ENCODE measurements around the gene SPRYD3.
"Not testable (repeated sequence)": the region's sequence is repeated elsewhere in the genome, so short reads cannot be mapped to it uniquely, and the experiment has no call there.

SPRYD3 gene

DNA sequence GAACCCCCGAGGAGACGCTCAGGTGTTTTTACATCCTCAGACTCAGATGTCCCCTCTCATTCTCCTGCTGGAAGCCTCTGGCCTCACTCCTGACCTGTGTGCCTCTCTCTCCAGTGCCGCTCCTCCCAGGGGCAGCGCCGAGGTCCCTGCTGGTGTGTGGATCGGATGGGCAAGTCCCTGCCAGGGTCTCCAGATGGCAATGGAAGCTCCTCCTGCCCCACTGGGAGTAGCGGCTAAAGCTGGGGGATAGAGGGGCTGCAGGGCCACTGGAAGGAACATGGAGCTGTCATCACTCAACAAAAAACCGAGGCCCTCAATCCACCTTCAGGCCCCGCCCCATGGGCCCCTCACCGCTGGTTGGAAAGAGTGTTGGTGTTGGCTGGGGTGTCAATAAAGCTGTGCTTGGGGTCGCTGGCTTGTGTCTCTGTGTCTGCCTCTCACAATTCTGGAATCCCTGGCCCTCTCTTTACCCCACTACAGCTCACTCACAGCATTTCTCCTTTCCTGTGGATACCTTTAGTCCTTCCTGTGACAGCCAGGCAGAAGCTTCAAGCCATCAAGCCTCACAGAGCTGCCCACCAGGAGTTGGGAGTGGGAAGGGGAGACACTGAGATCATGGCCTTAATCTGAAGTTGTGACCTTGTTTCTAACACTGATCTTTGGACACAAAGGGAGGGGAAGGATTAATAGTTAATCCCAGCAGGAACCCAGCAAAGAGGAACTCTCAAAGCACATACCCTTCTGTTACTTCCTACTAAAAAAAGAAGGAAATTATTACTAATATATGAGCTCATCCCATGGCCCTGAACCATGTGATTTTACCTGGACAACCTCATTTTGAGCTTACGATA is 23.0 kb upstream of the SPRYD3 start:
- DNase-seq (ENCODE audit: low spot score): peak; percentile 12

DNA sequence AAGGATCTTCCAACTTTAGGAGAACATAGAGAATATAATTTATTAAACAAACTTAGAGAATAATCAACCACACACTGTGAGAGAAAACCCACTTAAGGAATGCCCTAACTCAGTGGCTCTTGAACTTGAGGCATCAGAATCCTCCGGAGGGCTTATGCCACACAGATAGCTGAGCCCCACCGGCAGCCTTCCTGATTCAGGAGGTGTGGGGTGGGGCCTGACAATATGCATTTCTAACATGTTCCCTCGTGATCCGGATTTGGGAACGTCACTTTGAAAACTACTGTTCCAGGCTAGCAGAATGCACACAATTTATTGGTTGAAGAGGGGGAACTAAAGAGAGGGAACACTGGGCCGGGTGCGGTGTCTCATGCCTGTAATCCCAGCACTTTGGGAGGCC is 22.1 kb upstream of the SPRYD3 start:
- no peak for DNase-seq (ENCODE audit: low spot score)

DNA sequence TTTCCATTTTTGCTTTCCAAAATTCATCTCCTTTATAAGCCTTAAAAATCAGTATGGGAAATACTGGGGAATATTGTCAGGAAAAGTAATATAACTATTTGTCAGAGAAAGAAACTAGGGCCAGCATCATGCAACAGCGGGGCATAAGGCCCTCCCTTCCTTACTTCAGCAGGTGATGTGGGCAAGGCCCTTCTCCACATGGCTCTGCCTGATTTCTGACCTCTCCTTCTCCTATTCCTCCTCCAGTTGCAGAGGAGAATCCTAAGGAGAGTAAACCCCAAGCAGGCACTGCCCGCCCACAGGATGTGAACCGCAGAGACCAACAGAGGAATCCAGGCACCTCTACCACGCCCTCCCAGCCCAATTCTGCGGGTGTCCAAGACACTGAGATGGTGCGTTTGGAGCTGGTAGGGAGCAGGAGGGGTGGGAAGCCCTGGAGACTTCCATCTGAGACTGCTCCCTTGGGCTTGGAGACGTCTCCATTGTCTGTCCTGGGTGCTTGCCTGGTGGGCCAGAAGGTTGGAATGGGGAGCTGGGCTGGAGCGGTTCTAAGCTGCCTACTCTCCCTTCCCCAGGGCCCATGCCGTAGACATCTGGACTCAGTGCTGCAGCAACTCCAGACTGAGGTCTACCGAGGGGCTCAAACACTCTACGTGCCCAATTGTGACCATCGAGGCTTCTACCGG is 21.4 kb upstream of the SPRYD3 start:
- no peak for DNase-seq (ENCODE audit: low spot score)

DNA sequence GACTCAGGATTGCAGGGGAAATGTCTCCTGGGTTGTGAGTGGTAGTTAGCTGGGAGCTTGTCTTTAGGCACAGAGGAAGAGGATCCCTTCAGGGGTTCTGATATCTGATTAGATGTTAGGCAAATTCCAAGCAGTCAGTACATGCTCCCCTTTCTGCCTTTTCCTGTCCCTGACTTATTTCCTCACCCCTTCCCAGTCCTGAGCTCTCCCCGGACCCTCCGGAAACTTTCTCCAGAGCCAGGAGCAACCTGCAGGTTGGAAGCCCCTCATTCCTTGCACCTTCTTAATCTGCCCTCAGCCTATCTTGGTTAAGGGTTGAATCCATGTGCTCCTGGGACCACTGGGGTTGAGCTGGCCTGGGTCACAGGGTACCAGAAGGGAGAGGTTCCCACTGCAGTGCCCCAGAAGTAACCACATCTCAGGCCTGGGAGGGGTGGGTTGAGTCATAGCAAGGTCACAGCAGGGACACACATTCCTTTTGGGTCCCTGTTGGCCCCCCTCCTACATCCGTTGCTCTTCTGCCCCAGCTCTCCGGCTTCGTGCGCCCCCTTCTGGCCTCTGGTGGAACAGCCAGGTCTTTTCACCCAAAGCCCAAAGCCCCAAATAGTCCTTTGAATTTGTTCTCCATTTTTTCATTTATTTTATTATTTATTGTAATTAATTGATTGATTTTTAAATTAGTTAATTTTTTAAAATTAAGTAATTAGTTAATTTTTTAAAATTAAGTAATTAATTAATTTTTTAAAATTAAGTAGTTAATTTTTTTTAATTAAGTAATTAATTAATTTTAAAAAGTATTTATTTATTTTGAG is 20.1 kb upstream of the SPRYD3 start:
- DNase-seq (ENCODE audit: low spot score): peak; percentile 83

DNA sequence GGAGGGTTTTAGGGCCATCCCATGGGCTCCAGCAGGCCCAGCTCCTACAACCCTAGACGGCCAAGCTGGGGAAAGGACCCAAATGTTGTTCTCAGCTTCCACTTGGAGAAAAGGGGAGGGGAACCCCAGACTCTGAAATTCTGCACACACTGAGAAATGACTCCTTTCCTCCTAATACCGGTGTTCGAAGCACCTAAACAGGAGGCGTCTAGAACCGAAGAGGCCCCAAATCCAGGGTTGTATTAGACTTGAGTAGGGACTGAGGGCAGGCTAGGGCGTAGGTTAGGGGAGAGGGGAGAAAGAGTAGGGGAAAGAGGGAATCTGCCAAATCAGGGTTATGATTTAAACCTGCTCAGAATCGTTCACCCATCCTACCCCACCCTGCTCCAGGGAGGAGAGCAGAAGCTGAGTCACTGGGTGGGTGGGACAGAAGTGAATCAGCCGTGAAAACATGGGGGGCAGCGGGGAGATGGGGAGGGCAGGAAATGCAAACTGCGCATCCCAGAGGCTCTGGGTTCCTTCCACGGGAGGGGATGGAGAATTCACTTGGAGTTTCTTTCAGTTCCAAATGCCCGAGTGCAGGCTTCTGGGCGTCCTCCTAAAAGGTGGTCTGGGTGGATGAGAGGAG is 19.3 kb upstream of the SPRYD3 start:
- DNase-seq (ENCODE audit: low spot score): peak; percentile 37

DNA sequence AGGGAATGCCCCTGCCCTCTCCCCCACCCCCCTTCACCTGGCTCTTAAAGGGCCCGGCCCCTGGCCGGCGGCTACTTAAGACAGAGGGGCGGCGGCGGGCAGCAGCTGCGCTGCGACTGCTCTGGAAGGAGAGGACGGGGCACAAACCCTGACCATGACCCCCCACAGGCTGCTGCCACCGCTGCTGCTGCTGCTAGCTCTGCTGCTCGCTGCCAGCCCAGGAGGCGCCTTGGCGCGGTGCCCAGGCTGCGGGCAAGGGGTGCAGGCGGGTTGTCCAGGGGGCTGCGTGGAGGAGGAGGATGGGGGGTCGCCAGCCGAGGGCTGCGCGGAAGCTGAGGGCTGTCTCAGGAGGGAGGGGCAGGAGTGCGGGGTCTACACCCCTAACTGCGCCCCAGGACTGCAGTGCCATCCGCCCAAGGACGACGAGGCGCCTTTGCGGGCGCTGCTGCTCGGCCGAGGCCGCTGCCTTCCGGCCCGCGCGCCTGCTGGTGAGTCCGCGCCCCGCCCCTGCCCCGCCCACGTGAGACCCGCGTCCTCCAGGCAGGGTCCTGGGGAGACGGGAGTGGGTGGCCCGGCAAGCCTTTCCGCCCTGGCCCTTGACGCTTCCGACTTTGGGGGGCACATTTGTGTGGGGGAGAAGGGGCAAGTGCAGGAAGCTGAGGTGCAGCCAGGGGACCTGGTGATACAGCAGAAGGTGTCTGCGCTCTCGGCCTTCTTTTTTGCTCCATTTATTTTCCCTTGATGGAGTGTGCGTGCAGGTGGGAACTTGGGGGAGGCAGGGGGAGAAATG is 18.6 kb upstream of the SPRYD3 start, which contains the start of gene IGFBP6:
Gene IGFBP6, plus strand, starts transcription at position 104 of the 790 bp plus-strand sequence. Its CDS starts 51 bp downstream, at position 155.
- DNase-seq (ENCODE audit: low spot score): peak; percentile 46

DNA sequence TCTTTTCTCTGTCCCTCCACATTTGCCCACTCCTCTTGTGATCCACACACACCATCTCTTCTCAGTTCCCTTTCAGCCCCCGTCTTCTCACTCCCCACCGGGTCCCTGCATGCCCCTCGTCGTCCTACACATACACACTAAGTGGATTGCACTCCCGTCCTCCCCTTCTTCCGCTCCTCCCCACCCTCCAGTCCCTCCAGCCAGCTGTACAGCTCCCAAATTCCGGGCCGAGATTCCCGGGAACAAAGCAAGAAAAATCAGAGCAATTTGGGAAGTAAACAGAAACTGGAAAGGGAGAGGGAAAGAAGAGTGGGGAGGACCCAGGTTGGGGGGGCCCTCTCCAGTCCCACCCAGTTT is 18.0 kb upstream of the SPRYD3 start:
- no peak for DNase-seq (ENCODE audit: low spot score)

DNA sequence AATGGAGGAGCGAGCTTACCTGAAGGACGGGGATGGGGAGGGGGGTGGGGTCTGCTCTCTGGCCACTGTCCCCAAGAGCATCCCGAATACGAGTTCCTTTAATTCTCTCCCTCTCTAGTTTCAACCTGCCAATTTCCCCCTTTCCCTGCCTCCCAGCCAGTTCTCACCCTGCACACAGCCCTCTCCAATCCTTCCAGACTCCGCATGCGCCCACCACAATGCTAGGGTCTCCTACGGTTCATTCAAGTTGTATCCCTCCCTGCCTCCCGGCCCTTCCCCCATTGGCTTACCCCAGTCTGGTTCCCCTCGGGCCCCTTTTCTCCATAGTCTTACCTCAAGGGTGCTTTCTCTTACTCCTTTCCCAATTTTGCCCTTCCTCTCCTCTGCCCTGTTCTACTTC is 17.6 kb upstream of the SPRYD3 start:
- no peak for DNase-seq (ENCODE audit: low spot score)

DNA sequence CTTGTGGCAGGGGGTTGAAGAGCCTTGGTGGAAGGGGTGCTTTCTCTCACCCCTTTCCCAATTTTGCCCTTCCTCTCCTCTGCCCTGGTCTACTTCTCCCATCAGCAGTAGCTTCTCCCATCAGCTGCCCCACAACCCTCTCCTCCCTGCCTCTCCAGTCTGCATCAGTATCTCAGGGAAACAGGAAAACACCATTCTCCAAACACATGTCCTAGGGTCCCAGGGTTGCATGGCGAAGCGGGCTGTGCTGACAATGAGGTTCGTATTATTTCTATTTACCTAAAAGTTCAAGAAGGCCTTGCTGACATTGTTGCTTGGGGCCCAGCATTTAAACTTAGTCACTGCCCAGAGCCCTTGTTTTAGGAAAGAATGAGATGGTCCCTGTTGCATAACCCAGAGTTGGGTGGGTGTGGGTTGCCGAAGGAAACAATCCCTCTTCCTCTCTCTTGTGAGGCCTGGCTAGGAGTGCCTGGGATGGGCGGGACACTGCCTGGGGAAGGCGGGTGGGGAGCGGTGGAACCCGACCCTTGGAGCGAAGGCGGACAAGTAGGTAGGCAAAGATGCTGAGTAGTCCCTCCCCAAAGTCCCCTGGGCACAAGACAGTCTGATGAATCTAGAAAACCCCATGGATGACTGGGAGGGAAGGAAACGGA is 17.0 kb upstream of the SPRYD3 start:
- no peak for DNase-seq (ENCODE audit: low spot score)

DNA sequence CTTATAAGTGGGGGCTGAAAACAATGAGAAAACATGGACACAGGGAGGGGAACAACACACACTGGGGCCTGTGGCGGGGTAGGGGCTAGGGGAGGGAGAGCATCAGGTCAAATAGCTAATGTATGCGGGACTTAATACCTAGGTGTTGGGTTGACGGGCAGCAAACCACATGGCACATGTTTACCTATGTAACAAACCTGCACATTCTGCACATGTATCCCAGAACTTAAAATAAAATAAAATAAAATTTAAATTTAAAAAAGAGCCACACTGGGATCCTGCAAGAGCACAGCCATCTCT is 16.4 kb upstream of the SPRYD3 start:
- not testable (repeated sequence) for DNase-seq (ENCODE audit: low spot score)

DNA sequence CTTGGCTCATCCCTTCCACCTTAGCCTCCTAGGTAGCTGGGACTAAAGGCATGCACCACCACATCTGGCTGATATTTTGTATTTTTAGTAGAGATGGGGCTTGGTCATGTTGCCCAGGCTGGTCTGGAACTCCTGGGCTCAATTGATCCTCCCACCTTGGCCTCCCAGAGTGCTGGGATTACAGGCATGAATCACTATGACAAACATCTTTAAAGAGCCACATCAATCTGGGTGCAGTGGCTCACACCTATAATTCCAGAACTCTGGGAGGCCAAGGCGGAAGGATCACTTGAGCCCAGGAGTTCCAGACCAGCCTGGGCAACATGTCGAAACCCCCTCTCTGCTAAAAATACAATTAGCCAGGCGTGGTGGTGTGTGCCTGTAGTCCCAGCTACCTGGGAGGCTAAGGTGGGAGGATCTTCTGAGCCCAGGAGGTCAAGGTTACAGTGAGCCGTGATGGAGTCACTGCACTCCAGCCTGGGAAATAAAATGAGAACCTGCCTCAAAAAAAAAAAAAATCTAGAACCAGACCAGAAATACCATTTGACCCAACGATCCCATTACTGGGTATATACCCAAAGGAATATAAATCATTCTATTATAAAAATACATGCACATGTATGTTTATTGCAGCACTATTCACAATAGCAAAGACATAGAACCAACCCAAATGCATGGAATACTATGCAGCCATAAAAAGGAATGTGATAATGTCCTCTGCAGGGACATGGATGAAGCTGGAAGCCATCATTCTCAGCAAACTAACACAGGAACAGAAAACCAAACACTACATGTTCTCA is 15.8 kb upstream of the SPRYD3 start:
- DNase-seq (ENCODE audit: low spot score): not testable (repeated sequence)

DNA sequence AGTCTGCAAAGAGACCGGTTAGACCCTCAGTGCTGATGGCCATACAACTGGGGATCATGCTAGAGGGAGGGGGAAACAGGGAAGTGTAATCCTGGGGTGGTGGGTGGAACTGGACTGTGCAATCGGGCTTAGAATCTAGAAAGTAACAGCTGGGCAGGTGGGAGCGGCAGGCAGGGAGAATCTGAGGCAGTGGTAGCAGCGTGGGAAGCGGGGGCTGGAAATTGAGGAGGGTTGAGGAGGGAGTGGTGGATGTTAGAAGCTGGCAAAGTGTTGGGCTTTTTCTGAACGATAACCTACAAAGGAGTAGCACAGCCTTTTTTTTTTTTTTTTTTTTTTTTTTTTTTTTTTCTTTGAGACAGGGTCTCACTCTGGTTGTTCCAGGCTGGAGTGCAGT is 15.2 kb upstream of the SPRYD3 start:
- no peak for DNase-seq (ENCODE audit: low spot score)

DNA sequence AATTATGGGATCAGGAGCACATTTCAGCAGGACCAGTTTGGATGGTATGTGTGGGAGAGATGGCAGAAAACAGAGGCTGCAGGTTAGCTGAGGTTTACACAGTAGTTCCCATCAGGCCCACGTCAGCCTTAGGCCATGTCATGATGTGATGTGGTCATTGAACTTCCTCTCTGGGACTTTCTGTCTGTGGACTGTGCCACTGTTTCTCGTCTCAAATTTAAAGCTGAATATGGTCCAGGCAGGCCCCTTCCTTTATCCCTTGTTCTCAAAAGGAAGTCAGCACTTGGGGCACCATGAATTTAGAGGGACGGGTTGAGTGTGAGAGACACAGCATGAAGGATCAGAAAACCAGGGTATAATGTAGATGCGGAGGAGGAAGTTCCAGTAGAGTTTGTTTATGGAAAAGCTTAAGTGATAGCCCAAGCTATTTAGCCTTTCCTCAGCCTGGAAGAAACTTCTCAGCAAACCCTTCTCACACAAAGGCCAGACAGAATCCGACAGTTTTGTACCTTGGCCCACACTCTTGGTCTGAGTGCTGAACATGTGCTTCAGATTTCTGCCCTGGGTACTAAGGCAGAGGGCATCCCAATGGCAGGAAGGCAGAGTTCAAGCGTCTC is 14.7 kb upstream of the SPRYD3 start:
- no peak for DNase-seq (ENCODE audit: low spot score)

DNA sequence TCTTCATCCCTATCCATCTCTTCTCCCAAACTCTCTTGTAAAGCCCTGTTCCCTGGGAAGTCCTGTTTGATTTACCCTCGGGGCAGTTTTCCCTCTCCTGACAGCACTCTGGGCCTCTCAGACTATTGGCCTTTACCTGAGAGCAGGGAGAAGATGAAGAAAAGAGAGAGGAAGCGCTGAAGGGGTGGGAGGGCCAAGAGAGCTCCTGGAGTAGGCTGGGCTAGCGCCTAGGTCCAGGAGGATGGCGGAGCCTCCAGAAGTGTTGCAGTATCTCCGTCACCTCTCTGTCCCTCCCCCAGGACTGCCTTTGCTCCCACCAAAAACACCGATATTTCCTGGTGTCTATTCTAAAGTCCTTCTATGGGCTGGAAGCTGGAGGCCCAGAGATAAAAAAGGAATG is 12.6 kb upstream of the SPRYD3 start:
- no peak for DNase-seq (ENCODE audit: low spot score)

DNA sequence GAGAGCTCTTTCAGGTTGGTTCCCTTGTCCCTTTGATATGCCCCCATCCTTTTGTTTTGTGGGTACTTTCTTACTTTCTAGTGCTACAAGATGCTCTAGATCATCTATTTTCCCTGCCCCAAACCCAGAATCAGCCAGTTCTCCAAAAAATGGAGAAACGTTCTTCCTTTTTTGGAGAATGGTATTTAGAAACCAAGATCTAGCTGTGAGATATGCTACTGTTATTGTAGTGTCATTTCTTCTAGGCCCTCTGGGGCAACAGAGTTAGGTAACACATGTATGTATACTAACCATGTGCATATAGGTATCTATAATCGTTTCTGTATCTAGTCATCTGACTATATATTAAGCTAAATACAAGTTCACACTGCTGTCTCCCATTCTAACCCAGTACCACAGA is 11.4 kb upstream of the SPRYD3 start:
- DNase-seq (ENCODE audit: low spot score): no peak

DNA sequence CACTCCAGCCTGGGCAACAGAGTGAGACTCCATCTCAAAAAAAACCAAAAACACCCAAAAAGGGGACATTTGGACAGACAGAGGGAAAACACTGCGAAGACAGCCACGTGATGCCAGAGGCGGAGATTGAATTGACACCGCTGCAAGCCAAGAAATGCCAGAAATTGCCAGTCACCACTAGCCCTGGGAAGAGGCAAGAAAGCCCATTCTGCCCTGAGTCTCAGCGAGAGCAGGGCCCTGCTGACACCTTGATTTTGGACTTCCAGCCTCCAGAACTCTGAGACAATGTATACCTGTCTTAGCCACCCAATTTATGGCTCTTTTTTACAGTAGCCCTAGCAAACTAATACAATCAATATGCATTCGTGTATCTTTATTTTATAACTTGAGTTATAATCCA is 10.9 kb upstream of the SPRYD3 start:
- DNase-seq (ENCODE audit: low spot score): no peak

DNA sequence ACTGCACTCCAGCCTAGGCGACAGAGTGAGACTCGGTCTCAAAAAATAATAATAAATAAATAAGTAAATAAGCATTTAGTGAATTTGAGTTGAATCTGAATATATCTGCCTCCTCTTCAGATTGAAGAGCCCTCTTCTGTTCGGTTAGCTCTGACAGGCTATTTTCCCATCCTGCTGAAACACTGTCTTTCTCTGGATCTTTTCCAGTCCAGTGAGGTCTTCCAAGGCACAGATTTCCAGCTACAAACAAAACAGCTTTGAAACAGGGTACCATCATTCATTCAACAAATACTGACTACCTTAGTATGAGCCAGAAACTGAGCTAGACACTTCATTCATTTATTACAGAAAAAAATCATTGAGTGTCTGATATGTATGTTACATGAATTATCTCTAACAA is 7.2 kb upstream of the SPRYD3 start:
- DNase-seq (ENCODE audit: low spot score): no peak

DNA sequence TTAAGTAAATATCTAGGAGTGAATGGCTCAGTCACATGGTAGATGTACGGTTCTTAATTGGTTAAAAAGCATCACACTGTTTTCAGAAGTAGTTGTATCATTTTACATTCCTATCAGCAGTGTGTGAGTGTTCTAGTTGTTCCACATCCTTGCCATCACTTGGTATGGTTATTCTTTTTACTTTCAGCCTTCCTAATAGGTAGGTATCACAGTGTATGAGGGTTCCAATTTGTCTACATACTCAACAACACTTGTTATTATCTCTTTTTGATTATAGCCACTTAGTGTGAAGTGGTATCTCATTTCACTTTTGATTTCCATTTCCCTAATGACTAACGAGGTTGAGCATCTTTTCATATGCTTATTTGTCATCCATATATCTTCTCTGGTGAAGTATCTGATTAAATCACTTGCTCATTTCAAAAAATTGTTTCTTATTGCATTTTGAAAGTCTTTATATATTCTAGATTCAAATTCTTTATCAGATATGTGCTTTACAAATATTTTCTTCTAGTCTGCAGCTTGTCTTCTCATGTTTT is 3.5 kb upstream of the SPRYD3 start:
- DNase-seq (ENCODE audit: low spot score): no peak

DNA sequence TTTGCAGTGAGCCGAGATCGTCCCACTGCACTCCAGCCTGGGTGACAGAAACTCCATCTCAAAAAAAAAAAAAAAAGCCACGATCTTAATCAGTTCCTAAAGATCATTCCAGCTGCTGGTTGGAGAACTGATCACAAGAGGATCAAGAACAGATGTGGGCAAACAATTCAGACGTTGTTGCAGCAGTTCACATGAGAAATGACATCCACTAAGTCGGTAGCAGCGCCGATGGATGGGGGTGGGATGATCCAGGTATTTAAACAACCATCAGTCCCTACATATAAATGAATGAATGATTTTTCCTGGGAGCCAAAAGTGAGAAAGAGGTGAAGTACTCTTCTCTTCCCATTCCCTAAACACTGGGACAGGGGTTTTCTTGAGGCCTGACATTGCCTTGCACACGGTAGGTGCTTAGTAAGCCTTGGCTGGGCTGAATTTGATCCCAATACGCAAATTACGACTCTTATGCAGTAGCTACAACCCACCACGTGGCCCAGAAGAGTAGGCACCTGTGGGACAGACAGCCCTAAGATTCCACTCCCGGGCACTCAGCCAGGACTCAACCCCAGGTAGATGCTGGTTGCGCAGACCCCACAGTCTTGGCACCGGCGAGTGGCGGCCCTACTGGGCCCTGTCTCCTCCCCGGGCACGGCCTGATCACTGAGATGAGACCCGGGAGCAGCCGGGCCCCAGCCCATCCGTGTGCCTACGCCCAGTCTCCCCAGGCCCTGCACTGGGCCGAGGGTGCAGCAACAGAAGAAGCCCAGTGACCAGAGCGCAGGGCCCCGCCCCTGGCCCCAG is 565 bp downstream of the SPRYD3 start:
- no peak for DNase-seq (ENCODE audit: low spot score)

Measured in kidney capillary endothelial cell (primary cell).